Astrocyte (in vitro differentiated cells and primary cell): ENCODE data around the gene COL2A1.

Experiments
- EZH2 ChIP-seq: IDR thresholded peaks from 2 replicates; pipeline ENCODE4 v1.6.1; 2012; ENCODE audit warnings: mild to moderate bottlenecking, low read length, inconsistent platforms; ENCODE audit not compliant: insufficient read depth
- TF ChIP-seq, protein P1 (sequence below): IDR thresholded peaks from 2 replicates; pipeline ENCODE4 v1.5.1; 2011; ENCODE audit warnings: low read depth, mild to moderate bottlenecking, inconsistent platforms, low read length, moderate library complexity; ENCODE audit not compliant: insufficient read depth

- no peak for TF ChIP-seq EZH2
- TF ChIP-seq, protein P1, sequence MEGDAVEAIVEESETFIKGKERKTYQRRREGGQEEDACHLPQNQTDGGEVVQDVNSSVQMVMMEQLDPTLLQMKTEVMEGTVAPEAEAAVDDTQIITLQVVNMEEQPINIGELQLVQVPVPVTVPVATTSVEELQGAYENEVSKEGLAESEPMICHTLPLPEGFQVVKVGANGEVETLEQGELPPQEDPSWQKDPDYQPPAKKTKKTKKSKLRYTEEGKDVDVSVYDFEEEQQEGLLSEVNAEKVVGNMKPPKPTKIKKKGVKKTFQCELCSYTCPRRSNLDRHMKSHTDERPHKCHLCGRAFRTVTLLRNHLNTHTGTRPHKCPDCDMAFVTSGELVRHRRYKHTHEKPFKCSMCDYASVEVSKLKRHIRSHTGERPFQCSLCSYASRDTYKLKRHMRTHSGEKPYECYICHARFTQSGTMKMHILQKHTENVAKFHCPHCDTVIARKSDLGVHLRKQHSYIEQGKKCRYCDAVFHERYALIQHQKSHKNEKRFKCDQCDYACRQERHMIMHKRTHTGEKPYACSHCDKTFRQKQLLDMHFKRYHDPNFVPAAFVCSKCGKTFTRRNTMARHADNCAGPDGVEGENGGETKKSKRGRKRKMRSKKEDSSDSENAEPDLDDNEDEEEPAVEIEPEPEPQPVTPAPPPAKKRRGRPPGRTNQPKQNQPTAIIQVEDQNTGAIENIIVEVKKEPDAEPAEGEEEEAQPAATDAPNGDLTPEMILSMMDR, result no peak
These were observed 20.5 kb upstream of the COL2A1 start for GRCh38 chr12:48024735-48025134.
